WTC11 (cell line): ENCODE results near the gene LMCD1.

ENCODE experiments used
- ARID4B ChIP-seq: sonication (generic); formaldehyde crosslinking; IDR thresholded peaks from 2 replicates; pipeline ENCODE4 v1.8.0; 2023; ENCODE audit warnings: missing genetic modification reagents, mild to moderate bottlenecking, borderline replicate concordance
- CTCF ChIP-seq: fragments of 200-600 bp; IDR thresholded peaks from 2 replicates; pipeline ENCODE4 v1.8.0; 2022; ENCODE audit warnings: antibody characterized with exemption

GRCh38 chr3:8486434-8486833, 15.2 kb upstream of the LMCD1 start:
- TF ChIP-seq CTCF (no peak), ARID4B (CRISPR knock-in tag) (no peak)
